H9 (cell line): ENCODE results near the gene BRSK2. TPM values are rescaled to one million over a fixed set of nuclear protein-coding genes. Genes with fewer than 3 reads are reported as not detected.

ENCODE experiments used
- DNase-seq: peaks from one replicate; pipeline ENCODE4 v3.0.0-alpha.2; 2017
- H2AFZ ChIP-seq: one replicate; pipeline ENCODE4 v1.6.1; 2013; ENCODE audit warnings: mild to moderate bottlenecking, low read length, control low read depth, moderate library complexity
- H2AK5ac ChIP-seq: 2 replicates; pipeline ENCODE4 v1.6.1; 2013; ENCODE audit warnings: low read length, control low read depth, mixed read lengths; ENCODE audit not compliant: insufficient read length
- H2BK120ac ChIP-seq: one replicate; pipeline ENCODE4 v1.6.1; 2013; ENCODE audit warnings: low read depth, mild to moderate bottlenecking, low read length, control low read depth, inconsistent platforms; ENCODE audit not compliant: poor library complexity, severe bottlenecking
- H2BK12ac ChIP-seq: 2 replicates; pipeline ENCODE4 v1.6.1; 2013; ENCODE audit warnings: low read length, control low read depth, mixed read lengths, low read depth; ENCODE audit not compliant: insufficient read length
- H2BK15ac ChIP-seq: 2 replicates; pipeline ENCODE4 v1.6.1; 2013; ENCODE audit warnings: low read depth, low read length, control low read depth
- H2BK20ac ChIP-seq: one replicate; pipeline ENCODE4 v1.6.1; 2013; ENCODE audit warnings: low read depth, mild to moderate bottlenecking, low read length, control low read depth, inconsistent platforms; ENCODE audit not compliant: poor library complexity, severe bottlenecking
- H2BK5ac ChIP-seq: 2 replicates; pipeline ENCODE4 v1.6.1; 2013; ENCODE audit warnings: low read length, control low read depth, mixed read lengths; ENCODE audit not compliant: insufficient read length
- H3K14ac ChIP-seq: 2 replicates; pipeline ENCODE4 v1.6.1; 2013; ENCODE audit warnings: low read length, control low read depth; ENCODE audit not compliant: insufficient read depth
- H3K18ac ChIP-seq: 2 replicates; pipeline ENCODE4 v1.6.1; 2013; ENCODE audit warnings: low read depth, mild to moderate bottlenecking, mixed read lengths, low read length, control low read depth; ENCODE audit not compliant: insufficient read length
- H3K23ac ChIP-seq: 2 replicates; pipeline ENCODE4 v1.6.1; 2013; ENCODE audit warnings: low read length, control low read depth, mixed read lengths, low read depth; ENCODE audit not compliant: insufficient read length
- H3K23me2 ChIP-seq: 2 replicates; pipeline ENCODE4 v1.6.1; 2013; ENCODE audit warnings: low read depth, mild to moderate bottlenecking, mixed read lengths, low read length, control low read depth; ENCODE audit not compliant: insufficient read length, poor library complexity, severe bottlenecking
- H3K27ac ChIP-seq: 2 replicates; pipeline ENCODE4 v1.5.1; 2013; ENCODE audit warnings: low read length, control low read depth, mixed read lengths, low read depth; ENCODE audit not compliant: insufficient read length
- H3K27me3 ChIP-seq: 2 replicates; pipeline ENCODE4 v1.6.1; 2013; ENCODE audit warnings: low read length, control low read depth, inconsistent platforms; ENCODE audit not compliant: insufficient read depth
- H3K4ac ChIP-seq: 2 replicates; pipeline ENCODE4 v1.6.1; 2013; ENCODE audit warnings: low read depth, mild to moderate bottlenecking, control low read depth, inconsistent platforms, low read length, moderate library complexity
- H3K4me1 ChIP-seq: 2 replicates; pipeline ENCODE4 v1.6.1; 2013; ENCODE audit warnings: low read length, control low read depth, inconsistent platforms; ENCODE audit not compliant: insufficient read depth
- H3K4me2 ChIP-seq: 2 replicates; pipeline ENCODE4 v1.6.1; 2013; ENCODE audit warnings: low read length, control low read depth, mixed read lengths; ENCODE audit not compliant: insufficient read length, insufficient read depth
- H3K56ac ChIP-seq: 2 replicates; pipeline ENCODE4 v1.6.1; 2013; ENCODE audit warnings: low read depth, mild to moderate bottlenecking, mixed read lengths, low read length, control low read depth; ENCODE audit not compliant: insufficient read length
- H3K79me1 ChIP-seq: 2 replicates; pipeline ENCODE4 v1.6.1; 2013; ENCODE audit warnings: low read depth, mild to moderate bottlenecking, moderate library complexity, low read length, control low read depth, inconsistent platforms; ENCODE audit not compliant: insufficient read depth, poor library complexity, severe bottlenecking
- H3K79me2 ChIP-seq: 2 replicates; pipeline ENCODE4 v1.6.1; 2013; ENCODE audit warnings: low read length, control low read depth, inconsistent platforms; ENCODE audit not compliant: insufficient read depth
- H3K9ac ChIP-seq: 2 replicates; pipeline ENCODE4 v1.6.1; 2013; ENCODE audit warnings: low read length, control low read depth, mixed read lengths; ENCODE audit not compliant: insufficient read length; ENCODE audit errors: extremely low read depth
- H3K9me3 ChIP-seq: one replicate; pipeline ENCODE4 v1.6.1; 2013; ENCODE audit warnings: low read depth, low read length, inconsistent platforms; ENCODE audit not compliant: control insufficient read depth
- H3T11ph ChIP-seq: one replicate; pipeline ENCODE4 v1.6.1; 2013; ENCODE audit warnings: mild to moderate bottlenecking, low read length, control low read depth, inconsistent platforms
- H4K20me1 ChIP-seq: one replicate; pipeline ENCODE4 v1.6.1; 2013; ENCODE audit not compliant: control insufficient read depth, insufficient read length, insufficient read depth
- H4K5ac ChIP-seq: 2 replicates; pipeline ENCODE4 v1.6.1; 2013; ENCODE audit warnings: low read depth, mild to moderate bottlenecking, mixed read lengths, low read length, control low read depth; ENCODE audit not compliant: insufficient read length
- H4K8ac ChIP-seq: replicated peaks from 2 replicates; pipeline ENCODE4 v1.6.1; 2013; ENCODE audit warnings: low read length, control low read depth, mixed read lengths, low read depth; ENCODE audit not compliant: insufficient read length
- H4K91ac ChIP-seq: 2 replicates; pipeline ENCODE4 v1.6.1; 2013; ENCODE audit warnings: low read depth, mild to moderate bottlenecking, moderate library complexity, mixed read lengths, low read length, control low read depth; ENCODE audit not compliant: insufficient read length
- H3K27ac Mint-ChIP-seq, 3 experiments: 2 replicates in 2 of 3; 3 replicates in 1 of 3; pipeline ENCODE4 v1.8.0; 2020 to 2021; ENCODE audit warnings: mixed read lengths in 3 of 3, mild to moderate bottlenecking in 1 of 3, moderate library complexity in 1 of 3
- H3K27me3 Mint-ChIP-seq: 2 replicates; pipeline ENCODE4 v1.8.0; 2021; ENCODE audit warnings: low read depth, mild to moderate bottlenecking, moderate library complexity, mixed read lengths
- H3K36me3 Mint-ChIP-seq, 3 experiments: 2 replicates in 2 of 3; 3 replicates in 1 of 3; pipeline ENCODE4 v1.8.0; 2020 to 2021; ENCODE audit warnings: low read depth in 3 of 3, mixed read lengths in 3 of 3; ENCODE audit not compliant: insufficient read depth in 1 of 3
- H3K4me1 Mint-ChIP-seq, 2 experiments: 2 replicates each; pipeline ENCODE4 v1.8.0; 2020; ENCODE audit warnings: mixed read lengths in 2 of 2
- H3K4me3 Mint-ChIP-seq, 2 experiments: 2 replicates in 1 of 2; 3 replicates in 1 of 2; pipeline ENCODE4 v1.8.0; 2020 to 2021; ENCODE audit warnings: mild to moderate bottlenecking in 2 of 2, mixed read lengths in 2 of 2, moderate library complexity in 1 of 2
- H3K9me3 Mint-ChIP-seq, 2 experiments: 2 replicates in 1 of 2; 3 replicates in 1 of 2; pipeline ENCODE4 v1.8.0; 2020; ENCODE audit warnings: mild to moderate bottlenecking in 2 of 2, mixed read lengths in 2 of 2, moderate library complexity in 1 of 2
- WGBS: extraction: QIAGEN DNeasy Blood & Tissue Kit; methylation state at CpG from one replicate; pipeline ENCODE4 v1.1.7; 2013; ENCODE audit warnings: missing lambda C conversion rate, low lambda C conversion rate, mixed read lengths; ENCODE audit not compliant: insufficient read length; ENCODE audit errors: extremely low coverage; 5-methylcytosine and 5-hydroxymethylcytosine counted together
- total RNA-seq: library from RNA; stranded (reverse); gene quantifications from 2 replicates; pipeline ENCODE4 v1.2.1, GENCODE V29; 2021
- TF ChIP-seq, protein P1 (sequence below): fragments of 200-600 bp; sonication (generic); conservative IDR thresholded peaks from 3 replicates; pipeline ENCODE4 v1.8.0; 2021; ENCODE audit warnings: antibody characterized with exemption, mild to moderate bottlenecking

BRSK2 gene
- total RNA-seq, 1 experiment from 2014 or later: 28.4 TPM

DNA sequence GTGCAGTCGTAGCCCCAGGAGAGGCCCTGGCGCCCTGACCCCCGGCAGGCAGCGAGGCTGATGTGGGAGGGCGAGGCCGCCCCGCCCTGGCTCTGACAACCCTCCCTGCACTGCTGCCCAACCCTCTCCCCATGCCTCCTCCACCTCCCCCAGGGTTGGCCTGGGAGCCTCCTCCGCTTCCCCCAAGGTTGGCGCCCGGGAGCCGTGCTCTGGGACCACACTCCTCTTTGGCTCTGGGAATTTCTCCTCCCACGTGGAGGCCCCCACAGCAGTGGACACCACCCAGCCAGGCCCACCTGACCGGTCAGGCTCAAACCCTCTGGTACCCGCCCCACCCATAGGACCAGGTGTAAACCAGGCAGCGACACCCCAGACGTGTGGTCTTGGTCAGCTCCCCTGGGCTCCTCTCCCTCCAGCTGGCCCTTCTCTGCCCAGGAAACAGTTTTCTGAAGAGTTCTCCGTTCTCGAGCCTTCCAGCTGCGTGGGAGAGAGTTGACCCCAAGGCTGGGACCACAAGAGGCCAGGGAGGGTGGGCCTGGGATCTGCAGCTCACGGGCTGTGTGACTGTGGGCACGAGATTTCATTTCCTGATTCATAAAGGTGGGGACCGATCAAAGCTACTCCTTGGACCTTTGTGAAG lies 39.5 kb upstream of the BRSK2 start:
- H3K27ac ChIP-seq: no peak overlapping the region

More for the DNA sequence above, 39.5 kb upstream of the BRSK2 start:
- Histone ChIP-seq H3T11ph (no peak overlapping the region), H2AK5ac (no peak overlapping the region), H3K56ac (no peak overlapping the region), H3K4ac (no peak overlapping the region), H3K4me2 (no peak overlapping the region), H4K91ac (no peak overlapping the region), H3K18ac (no peak overlapping the region), H2BK12ac (no peak overlapping the region), H2BK20ac (no peak overlapping the region), H4K20me1 (no peaks in the 10 kb centered on the region), H3K9me3 (no peaks in the 10 kb centered on the region), H4K5ac (no peak overlapping the region), H3K9ac (no peak overlapping the region), H2BK5ac (no peak overlapping the region), H3K23me2 (no peaks in the 10 kb centered on the region), H2AFZ (no peak overlapping the region), H2BK15ac (no peak overlapping the region), H3K23ac (no peak overlapping the region), H3K27me3 (no peaks in the 10 kb centered on the region), H2BK120ac (no peak overlapping the region), H3K4me1 (no peaks in the 10 kb centered on the region), H3K79me2 (no peaks in the 10 kb centered on the region), H3K14ac (no peak overlapping the region), H4K8ac (no peak overlapping the region), H3K79me1 (no peaks in the 10 kb centered on the region)
- Mint-ChIP-seq H3K4me1 (peaks cover 6 to 21% of the 10 kb centered on the region in 2 experiments), H3K27me3 (peaks cover 5% of the 10 kb centered on the region), H3K36me3 (peaks cover 0 to 3% (median 0%) of the 10 kb centered on the region in 3 experiments; a peak in 2 of 7 replicates), H3K27ac (no peak overlapping the region; a peak in 1 of 7 replicates), H3K9me3 (no peaks in the 10 kb centered on the region; a peak in 2 of 5 replicates), H3K4me3 (no peak overlapping the region)
- TF ChIP-seq, protein P1, sequence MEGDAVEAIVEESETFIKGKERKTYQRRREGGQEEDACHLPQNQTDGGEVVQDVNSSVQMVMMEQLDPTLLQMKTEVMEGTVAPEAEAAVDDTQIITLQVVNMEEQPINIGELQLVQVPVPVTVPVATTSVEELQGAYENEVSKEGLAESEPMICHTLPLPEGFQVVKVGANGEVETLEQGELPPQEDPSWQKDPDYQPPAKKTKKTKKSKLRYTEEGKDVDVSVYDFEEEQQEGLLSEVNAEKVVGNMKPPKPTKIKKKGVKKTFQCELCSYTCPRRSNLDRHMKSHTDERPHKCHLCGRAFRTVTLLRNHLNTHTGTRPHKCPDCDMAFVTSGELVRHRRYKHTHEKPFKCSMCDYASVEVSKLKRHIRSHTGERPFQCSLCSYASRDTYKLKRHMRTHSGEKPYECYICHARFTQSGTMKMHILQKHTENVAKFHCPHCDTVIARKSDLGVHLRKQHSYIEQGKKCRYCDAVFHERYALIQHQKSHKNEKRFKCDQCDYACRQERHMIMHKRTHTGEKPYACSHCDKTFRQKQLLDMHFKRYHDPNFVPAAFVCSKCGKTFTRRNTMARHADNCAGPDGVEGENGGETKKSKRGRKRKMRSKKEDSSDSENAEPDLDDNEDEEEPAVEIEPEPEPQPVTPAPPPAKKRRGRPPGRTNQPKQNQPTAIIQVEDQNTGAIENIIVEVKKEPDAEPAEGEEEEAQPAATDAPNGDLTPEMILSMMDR: no peak
- no CpG with 5 or more reads among the region's 22 CpGs for WGBS
- peak; percentile 23 for DNase-seq
